Natural killer cell (primary cell): ENCODE results near the gene HDAC8. TPM values are rescaled to one million over a fixed set of nuclear protein-coding genes. Genes with fewer than 3 reads are reported as not detected.

Experiments used
- ATAC-seq, 3 donors: fragments of 150-1000 bp in 2 of 3; fragments of 200-7000 bp in 1 of 3; cut with Tn5 transposase; 1 replicate in 1 of 3; 2 replicates in 2 of 3; pipeline ENCODE4 v1.10.0; 2021; ENCODE audit warnings: mild to moderate bottlenecking in 2 of 3, moderate library complexity in 2 of 3
- DNase-seq, 2 donors: peaks; one replicate each; pipeline versions ENCODE4 v3.0.0 to v3.0.0-alpha.2; 2013 to 2021; ENCODE audit warnings: mixed read lengths in 1 of 2
- H3K27ac ChIP-seq: one replicate; pipeline ENCODE4 v1.5.1; 2013; ENCODE audit warnings: mild to moderate bottlenecking, low read length
- H3K27me3 ChIP-seq: one replicate; pipeline ENCODE4 v1.6.1; 2013; ENCODE audit warnings: low read length; ENCODE audit not compliant: control insufficient read depth, insufficient read depth
- H3K36me3 ChIP-seq: one replicate; pipeline ENCODE4 v1.6.1; 2013; ENCODE audit warnings: low read length; ENCODE audit not compliant: control insufficient read depth, insufficient read depth
- H3K4me1 ChIP-seq: one replicate; pipeline ENCODE4 v1.6.1; 2013; ENCODE audit warnings: low read length; ENCODE audit not compliant: control insufficient read depth, insufficient read depth
- H3K4me3 ChIP-seq: one replicate; pipeline ENCODE4 v1.5.1; 2013; ENCODE audit warnings: low read length
- H3K9me3 ChIP-seq: one replicate; pipeline ENCODE4 v1.6.1; 2013; ENCODE audit warnings: low read length; ENCODE audit not compliant: control insufficient read depth, insufficient read depth
- H3K27ac Mint-ChIP-seq, 2 donors: one replicate each; pipeline ENCODE4 v1.8.0; 2022; ENCODE audit warnings: mild to moderate bottlenecking in 2 of 2, mixed read lengths in 2 of 2, moderate library complexity in 1 of 2
- H3K27me3 Mint-ChIP-seq, 2 donors: one replicate each; pipeline ENCODE4 v1.8.0; 2022; ENCODE audit warnings: low read depth in 2 of 2, mixed read lengths in 2 of 2
- H3K36me3 Mint-ChIP-seq: one replicate; pipeline ENCODE4 v1.8.0; 2022; ENCODE audit warnings: mixed read lengths
- H3K4me1 Mint-ChIP-seq, 2 donors: one replicate each; pipeline ENCODE4 v1.8.0; 2022; ENCODE audit warnings: mixed read lengths in 2 of 2
- H3K4me3 Mint-ChIP-seq: one replicate; pipeline ENCODE4 v1.8.0; 2022; ENCODE audit warnings: mild to moderate bottlenecking, moderate library complexity, mixed read lengths
- H3K9me3 Mint-ChIP-seq, 2 donors: one replicate each; pipeline ENCODE4 v1.8.0; 2022; ENCODE audit warnings: mixed read lengths in 2 of 2
- CTCF ChIP-seq: fragments of 200-600 bp; IDR thresholded peaks from one replicate; pipeline ENCODE4 v1.8.0; 2022; ENCODE audit warnings: antibody characterized with exemption
- WGBS: methylation state at CpG from one replicate; pipeline ENCODE4 v1.1.7; 2013; ENCODE audit warnings: missing lambda C conversion rate; ENCODE audit not compliant: insufficient coverage; 5-methylcytosine and 5-hydroxymethylcytosine counted together
- intact Hi-C: fragments of 100-400 bp; cut with micrococcal nuclease; formaldehyde crosslinking; loops from one replicate; pipeline ENCODE4 v1.14.2; 2022
- total RNA-seq, 4 donors: library from RNA; stranded (reverse); fragments of 120-200 nt in 1 of 4; gene quantifications; one replicate each; pipeline versions ENCODE4 v1.2.3 to v1.2.4, GENCODE V29; 2013 to 2022

The HDAC8 gene
- total RNA-seq, 3 donors from 2014 or later (not counting 1 experiment from before 2014, with no cell fraction given) = 24.3 to 30.4 (median 26.6) TPM

GRCh38 chrX:72584163-72584562, 11.5 kb upstream of the HDAC8 start:
- Histone ChIP-seq H3K4me3 (no peak overlapping the region), H3K27ac (no peak overlapping the region), H3K27me3 (no peaks in the 10 kb centered on the region), H3K4me1 (no peaks in the 10 kb centered on the region), H3K36me3 (no peaks in the 10 kb centered on the region), H3K9me3 (no peaks in the 10 kb centered on the region)
- no peak for DNase-seq
- Mint-ChIP-seq H3K27ac (no peak overlapping the region), H3K36me3 (no peaks in the 10 kb centered on the region), H3K27me3 (peaks cover 4 to 5% of the 10 kb centered on the region in 2 donors), H3K4me1 (no peaks in the 10 kb centered on the region), H3K9me3 (no peaks in the 10 kb centered on the region), H3K4me3 (no peak overlapping the region)
- intact Hi-C loops = no loop called here
- TF ChIP-seq CTCF = no peak
- no peak for ATAC-seq
- no CpG with 5 or more reads among the region's 3 CpGs for WGBS

GRCh38 chrX:72576141-72576894, 3.7 kb upstream of the HDAC8 start:
- DNase-seq (no peak), ATAC-seq (no peak)
- Histone ChIP-seq H3K4me3 (no peak overlapping the region), H3K9me3 (no peaks in the 10 kb centered on the region), H3K4me1 (no peaks in the 10 kb centered on the region), H3K36me3 (no peaks in the 10 kb centered on the region), H3K27ac (no peak overlapping the region), H3K27me3 (no peaks in the 10 kb centered on the region)
- WGBS = 51% methylated on average over 6 of the region's 7 CpGs
- Mint-ChIP-seq H3K4me3 (no peak overlapping the region), H3K36me3 (no peaks in the 10 kb centered on the region), H3K27me3 (peaks cover 4 to 27% of the 10 kb centered on the region in 2 donors), H3K9me3 (no peaks in the 10 kb centered on the region), H3K4me1 (peaks cover 0 to 10% of the 10 kb centered on the region in 2 donors), H3K27ac (no peak overlapping the region)
- no peak for TF ChIP-seq CTCF
- intact Hi-C loops = no loop called here

GRCh38 chrX:72573158-72573511, 492 bp upstream of the HDAC8 start:
- no peaks in the 10 kb centered on the region for H3K9me3 Mint-ChIP-seq
- Histone ChIP-seq H3K36me3 (peaks cover 3% of the 10 kb centered on the region), H3K27ac (no peak overlapping the region), H3K27me3 (no peaks in the 10 kb centered on the region), H3K4me1 (no peaks in the 10 kb centered on the region), H3K4me3 (peak overlapping the region; percentile 74), H3K9me3 (no peaks in the 10 kb centered on the region)
- H3K4me3 Mint-ChIP-seq = peak overlapping the region; percentile 94
- 0% methylated on average over 3 of the region's 7 CpGs for WGBS
- peaks cover 4 to 19% of the 10 kb centered on the region in 2 donors for H3K27me3 Mint-ChIP-seq
- no peak for TF ChIP-seq CTCF
- peak overlapping the region; percentile 73 to 91 for H3K27ac Mint-ChIP-seq
- peaks cover 0 to 10% of the 10 kb centered on the region in 2 donors for H3K4me1 Mint-ChIP-seq
- intact Hi-C loops = no loop called here
- H3K36me3 Mint-ChIP-seq = no peaks in the 10 kb centered on the region
- DNase-seq (no peak), ATAC-seq (peak in 2 of 3 donors; percentile 6 to 36)

- intact Hi-C loops = no loop called here
- Mint-ChIP-seq H3K36me3 (no peaks in the 10 kb centered on the region), H3K4me1 (peaks cover 0 to 10% of the 10 kb centered on the region in 2 donors), H3K4me3 (no peak overlapping the region), H3K27me3 (peaks cover 0 to 2% of the 10 kb centered on the region in 2 donors), H3K27ac (no peak overlapping the region), H3K9me3 (no peaks in the 10 kb centered on the region)
- peaks cover 14% of the 10 kb centered on the region for H3K36me3 ChIP-seq
- no peak overlapping the region for H3K4me3 ChIP-seq
- 90% methylated on average over 2 of the region's 2 CpGs for WGBS
- H3K9me3 ChIP-seq = no peaks in the 10 kb centered on the region
- H3K4me1 ChIP-seq = no peaks in the 10 kb centered on the region
- ATAC-seq (no peak), DNase-seq (no peak)
- no peak overlapping the region for H3K27ac ChIP-seq
- no peaks in the 10 kb centered on the region for H3K27me3 ChIP-seq
- TF ChIP-seq CTCF = no peak
These were observed 2.9 kb downstream of the HDAC8 start for GRCh38 chrX:72569786-72570185.
